Nasal cavity respiratory epithelium epithelial cell of viscerocranial mucosa (primary cell): ENCODE data around the gene TRIM5. TPM values are rescaled to one million over a fixed set of nuclear protein-coding genes. Genes with fewer than 3 reads are reported as not detected.

Source experiments
- total RNA-seq: library from RNA; depleted of rRNA; stranded (reverse); fragments of >200 nt; gene quantifications from 2 replicates; pipeline ENCODE4 v1.2.3, GENCODE V29; 2014

The TRIM5 gene
- 31.1 and 36.0 TPM in 2 replicates for total RNA-seq

DNA sequence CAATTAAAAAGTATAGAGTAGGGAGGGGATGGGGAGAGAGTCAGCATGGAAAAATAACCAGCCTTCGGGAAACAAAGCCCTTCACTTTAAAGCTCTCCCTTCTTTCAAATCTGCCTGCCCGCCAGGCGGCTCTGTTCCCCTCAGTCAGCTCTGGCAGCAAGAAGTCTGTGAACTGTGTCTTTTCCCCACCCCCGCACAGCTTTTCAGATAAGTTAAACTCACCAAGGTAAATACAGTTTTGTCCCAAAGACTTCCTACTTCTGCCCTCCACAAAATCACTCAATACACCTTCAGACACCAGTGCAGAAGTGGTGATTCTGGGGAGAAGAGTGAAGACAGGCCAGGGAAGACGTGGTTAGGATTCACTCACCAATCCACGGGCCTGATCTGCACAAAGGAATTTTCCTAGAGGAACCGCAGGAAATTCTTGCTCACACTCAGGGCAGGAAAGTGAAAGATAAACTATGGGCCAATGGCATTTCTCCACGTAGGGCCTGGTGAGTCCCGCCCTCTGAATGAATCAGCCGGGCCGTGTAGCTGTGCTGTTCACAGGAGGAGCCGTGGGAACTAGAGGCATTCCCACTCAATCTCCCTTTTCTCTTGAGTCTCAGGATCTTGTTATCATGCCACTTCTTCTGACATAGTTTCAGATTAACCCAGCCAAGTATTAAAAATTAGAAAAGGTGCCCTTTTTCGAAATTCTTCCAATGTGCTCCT lies at the start of gene TRIM5:
Gene TRIM5, minus strand, starts transcription at position 429 of the 717 bp plus-strand sequence. CDS start 4,897 bp downstream, outside the sequence.

GRCh38 chr11:5689551-5689983 lies 4.7 kb upstream of the TRIM5 start, which contains the start of gene TRIM22:
Gene TRIM22, plus strand, starts transcription at chr11:5689790. Its CDS starts 6,443 bp downstream, at chr11:5696233.

DNA sequence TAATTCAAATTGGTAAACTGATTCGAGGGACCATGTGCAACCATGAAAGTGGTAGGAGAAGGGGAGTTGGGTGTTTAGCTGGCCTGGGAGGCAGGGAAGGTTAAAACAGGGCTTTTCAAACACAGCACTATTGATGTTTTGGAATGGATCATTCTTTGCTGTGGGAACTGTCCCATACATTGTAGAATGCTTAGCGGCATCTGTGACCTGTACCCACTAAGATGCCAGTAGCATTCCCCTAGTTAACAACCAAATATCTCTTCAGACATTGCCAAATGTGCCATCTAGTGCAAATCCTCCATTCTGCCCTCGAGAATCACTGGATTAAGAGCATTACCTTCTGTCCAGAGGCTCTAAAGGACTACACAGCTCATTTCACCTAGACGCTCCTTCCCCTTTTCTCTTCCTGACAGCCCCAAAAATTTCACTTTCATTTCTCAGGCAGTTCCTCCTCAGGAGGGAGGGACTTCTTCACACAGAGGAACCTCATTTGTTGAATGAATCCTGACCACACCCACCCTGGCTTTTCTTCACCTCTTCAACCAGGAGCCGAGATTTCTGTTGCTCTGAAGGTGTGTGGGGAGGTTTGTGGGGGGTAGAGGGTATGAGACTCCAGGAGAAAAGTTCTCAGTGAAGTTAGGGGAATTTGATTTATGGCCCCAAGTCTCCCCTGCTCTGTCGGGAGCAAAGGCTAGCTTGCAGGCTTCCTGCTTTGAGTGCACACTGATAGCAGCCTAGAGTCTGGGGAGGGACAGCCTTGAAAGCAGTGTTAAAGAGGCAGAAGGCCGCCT lies 60.2 kb downstream of the TRIM5 start, which contains the start of gene TRIM34:
Gene TRIM34, plus strand, starts transcription at position 513 of the 791 bp plus-strand sequence. CDS start 7,331 bp downstream, outside the sequence.

Other genes starting within 250 kb of the TRIM5 start
- gene OR51I1, start 243.6 kb downstream of the TRIM5 start, total RNA-seq = not detected in 2 replicates
- not detected in 2 replicates for gene OR51I2, start 235.8 kb downstream of the TRIM5 start, total RNA-seq
- not detected in 2 replicates for gene OR52D1, start 196.4 kb downstream of the TRIM5 start, total RNA-seq
- not detected in 2 replicates for gene UBQLN3, start 175.1 kb downstream of the TRIM5 start, total RNA-seq
- gene UBQLNL, start 168.4 kb downstream of the TRIM5 start, total RNA-seq = 0.28 TPM in 1 of 2 replicates, not detected in the other
- gene OR52H1, start 136.5 kb downstream of the TRIM5 start, total RNA-seq = 0.36 TPM in 1 of 2 replicates, not detected in the other
- not detected in 2 replicates for gene OR52B6, start 104.2 kb downstream of the TRIM5 start, total RNA-seq
- 1.0 and 6.8 TPM in 2 replicates for gene TRIM6, start 88.4 kb downstream of the TRIM5 start, total RNA-seq
- gene TRIM34, start 60.1 kb downstream of the TRIM5 start, total RNA-seq = 3.8 and 6.2 TPM in 2 replicates
- gene TRIM22, start 4.7 kb upstream of the TRIM5 start, total RNA-seq = 20.8 and 72.0 TPM in 2 replicates
- not detected in 2 replicates for gene OR56B1, start 51.4 kb upstream of the TRIM5 start, total RNA-seq
- not detected in 2 replicates for gene OR52N4, start 69.2 kb upstream of the TRIM5 start, total RNA-seq
- not detected in 2 replicates for gene OR52N5, start 98.3 kb upstream of the TRIM5 start, total RNA-seq
- gene OR52N1, start 106.2 kb upstream of the TRIM5 start, total RNA-seq = not detected in 2 replicates
- not detected in 2 replicates for gene OR52N2, start 123.8 kb upstream of the TRIM5 start, total RNA-seq
- not detected in 2 replicates for gene OR52E6, start 156.8 kb upstream of the TRIM5 start, total RNA-seq
- gene OR52E8, start 172.6 kb upstream of the TRIM5 start, total RNA-seq = not detected in 2 replicates
- gene OR52E4, start 195.6 kb upstream of the TRIM5 start, total RNA-seq = not detected in 2 replicates
- not detected in 2 replicates for gene OR52E5, start 208.1 kb upstream of the TRIM5 start, total RNA-seq